Activated T-helper 1 cell treated with anti-CD3 and anti-CD28 coated beads, Interleukin-2, amount 50 U/mL, for 16 hours (primary cell): ENCODE data around the gene VPS37C.

Experiments used
- DNase-seq, 2 donors: peaks; one replicate each; pipeline ENCODE4 v3.0.0-alpha.2; 2020; ENCODE audit warnings: low read depth in 1 of 2, low spot score in 1 of 2

Gene VPS37C

GRCh38 chr11:61155312-61155711 is 5.9 kb downstream of the VPS37C start:
- no peak for DNase-seq

DNA sequence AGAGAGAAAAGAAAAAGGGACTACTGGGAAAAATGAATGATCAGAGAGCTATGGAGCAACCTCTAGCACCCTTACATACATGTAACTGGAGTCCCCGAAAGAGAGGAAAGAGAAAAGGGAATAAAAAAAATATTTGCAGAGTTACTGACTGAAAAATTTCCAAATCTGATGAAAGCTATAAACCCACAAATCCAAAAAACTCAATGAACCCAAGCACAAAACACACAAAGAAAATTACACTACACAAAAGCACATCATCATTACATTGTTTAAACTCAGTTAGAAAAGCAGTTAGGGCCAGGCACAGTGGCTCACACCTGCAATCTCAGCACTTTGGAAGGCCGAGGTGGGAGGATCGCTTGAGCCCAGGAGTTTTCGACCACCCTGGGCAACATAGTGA is 6.7 kb downstream of the VPS37C start:
- DNase-seq, result no peak

- no peak for DNase-seq
These were observed 7.6 kb downstream of the VPS37C start for GRCh38 chr11:61153593-61154095.

GRCh38 chr11:61152816-61153592 is 8.2 kb downstream of the VPS37C start:
- no peak for DNase-seq

GRCh38 chr11:61151545-61152252 is 9.5 kb downstream of the VPS37C start:
- no peak for DNase-seq

DNA sequence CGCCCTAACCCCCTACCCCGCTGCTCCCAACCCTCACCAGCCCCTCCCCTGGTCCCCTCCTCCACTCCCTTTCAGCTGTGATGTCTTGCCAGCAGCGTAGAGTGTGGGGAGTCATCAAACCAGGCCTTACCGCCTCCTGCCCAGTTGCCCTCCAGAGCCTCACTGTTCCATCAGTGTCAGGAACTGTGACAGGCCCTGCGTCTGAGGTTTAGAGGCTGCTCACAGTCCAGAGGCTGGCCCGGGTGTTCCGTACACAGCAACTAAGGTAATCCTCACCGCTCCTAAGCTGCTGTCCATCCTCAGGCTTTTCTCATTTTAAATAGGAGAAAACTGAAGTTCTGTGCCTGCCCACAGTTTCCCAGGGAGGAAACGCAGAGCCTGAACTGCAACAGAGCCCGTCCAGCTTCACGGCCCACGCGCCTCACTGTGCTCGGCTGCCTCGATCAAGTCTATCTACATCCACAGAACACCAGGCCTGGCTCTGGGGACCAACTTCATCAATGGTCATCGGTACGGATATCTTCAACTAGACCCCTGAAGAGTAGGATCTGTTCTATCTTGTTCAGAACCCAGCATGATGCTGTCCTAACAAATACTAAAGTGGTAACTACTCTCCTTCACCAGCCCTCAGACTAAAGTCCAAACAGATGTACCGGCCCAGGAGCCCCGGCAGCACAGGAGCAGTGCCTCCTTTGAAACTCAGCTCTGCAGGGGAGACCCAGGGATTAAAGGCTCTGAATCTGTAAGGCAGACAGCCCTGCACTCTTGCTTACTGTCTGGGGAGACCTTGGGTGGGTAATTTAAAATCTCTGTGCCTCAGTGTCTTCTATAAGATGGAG is 10.3 kb downstream of the VPS37C start:
- no peak for DNase-seq

DNA sequence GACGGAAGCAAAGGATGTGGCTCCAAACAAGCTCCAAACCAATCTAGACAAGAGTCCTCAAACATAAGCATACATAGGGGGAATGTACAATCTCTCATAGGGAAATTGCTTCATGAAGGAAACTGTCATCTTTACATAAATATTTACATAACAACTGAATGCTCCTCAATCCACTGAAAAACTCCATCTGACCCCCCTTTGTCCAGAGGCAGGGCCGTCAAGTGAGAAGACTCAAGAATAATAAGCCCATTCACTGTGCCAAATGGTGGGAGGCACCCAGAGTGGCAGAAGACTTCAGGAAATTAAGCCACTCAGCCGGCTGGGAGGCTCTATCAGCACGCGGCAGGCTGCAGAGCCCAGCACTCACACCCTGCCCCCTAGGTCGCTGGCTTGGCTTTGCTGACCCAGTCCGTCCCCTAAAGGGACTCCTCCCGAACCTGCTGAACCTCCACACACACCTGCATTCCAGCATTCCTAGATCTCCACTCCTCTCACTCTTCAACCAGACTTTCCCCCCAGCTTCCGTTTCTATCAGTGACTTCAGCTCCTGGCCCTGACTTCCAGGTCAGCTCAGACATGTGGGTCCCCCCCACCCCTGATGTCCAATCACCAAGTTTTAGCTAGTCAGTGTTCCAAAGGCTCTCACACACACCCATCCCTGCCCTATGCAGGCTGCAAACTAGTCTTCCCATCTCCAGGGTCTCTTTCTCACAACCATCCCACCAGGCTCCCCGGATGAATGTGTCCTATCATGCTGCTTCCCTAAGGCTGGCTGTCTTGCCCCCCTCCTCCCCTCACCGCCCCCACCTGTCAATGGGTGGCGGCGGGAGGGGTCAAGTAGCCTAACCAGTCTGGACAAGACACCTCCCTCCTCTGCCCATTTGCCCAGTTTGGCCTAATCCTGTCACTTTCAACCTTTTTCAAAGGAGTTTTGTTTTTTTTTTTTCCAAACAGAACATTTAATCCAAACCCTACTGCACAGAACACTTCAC is 11.3 kb downstream of the VPS37C start:
- DNase-seq, result no peak

DNA sequence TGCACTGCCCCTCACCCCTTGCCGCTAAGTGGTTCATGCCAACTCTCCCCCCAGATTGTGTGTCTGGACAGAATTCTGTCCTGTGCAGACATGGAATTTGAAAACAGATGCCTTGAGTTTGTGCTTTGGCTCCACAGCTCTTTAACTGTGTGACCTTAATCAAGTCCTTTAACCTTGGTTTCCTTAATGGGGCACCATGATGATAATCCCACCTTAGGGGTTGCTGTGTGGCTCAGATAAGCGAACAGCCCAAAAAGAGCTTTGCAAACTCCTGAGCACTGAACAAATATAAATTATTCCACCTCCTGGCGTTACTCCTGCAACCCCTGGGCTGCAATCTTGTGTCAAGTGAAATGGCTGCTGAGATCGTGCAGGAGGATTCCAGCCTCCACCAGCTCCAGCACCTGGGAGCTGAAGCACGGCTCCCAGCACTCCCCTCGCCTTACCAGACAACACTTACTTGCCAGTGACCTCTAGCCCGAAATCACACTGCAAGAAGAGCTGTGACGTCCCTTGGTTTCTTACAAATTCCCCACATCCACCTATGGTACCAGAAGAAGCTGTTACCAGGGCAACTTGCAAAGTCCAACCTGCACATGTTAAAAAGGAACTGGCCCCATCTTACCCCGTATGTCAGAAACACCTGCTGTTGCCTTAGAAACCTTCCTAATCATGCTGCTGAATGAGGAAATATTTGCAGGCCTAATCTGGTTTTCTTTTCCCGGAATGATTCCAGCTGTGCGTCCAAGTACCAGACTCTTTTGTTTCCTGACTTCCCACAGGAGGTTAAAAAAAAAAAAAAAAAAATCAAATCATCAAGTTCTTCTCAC is 13.2 kb downstream of the VPS37C start:
- no peak for DNase-seq

GRCh38 chr11:61147271-61147670 is 14.0 kb downstream of the VPS37C start:
- DNase-seq, result no peak

GRCh38 chr11:61146416-61146815 is 14.8 kb downstream of the VPS37C start:
- no peak for DNase-seq

GRCh38 chr11:61145228-61146005 is 15.8 kb downstream of the VPS37C start:
- no peak for DNase-seq

GRCh38 chr11:61144511-61145179 is 16.6 kb downstream of the VPS37C start:
- no peak for DNase-seq

DNA sequence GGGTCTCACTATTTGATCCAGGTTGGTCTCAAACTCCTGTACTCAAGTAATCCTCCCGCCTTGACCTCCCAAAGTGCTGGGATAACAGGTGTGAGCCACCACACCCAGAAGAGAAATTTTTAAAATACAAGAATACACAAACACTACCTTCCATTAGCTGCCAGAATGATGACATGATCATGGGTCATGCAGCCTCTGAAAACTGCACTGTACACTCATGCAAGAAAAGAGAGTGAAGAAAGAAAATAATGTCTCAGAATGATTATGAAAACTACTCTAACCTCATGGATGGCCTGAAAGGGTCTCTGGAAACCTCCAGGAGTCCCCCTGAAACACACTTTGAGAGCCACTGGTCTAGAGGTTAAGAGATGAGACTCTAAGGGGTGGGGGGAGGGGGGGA is 18.8 kb downstream of the VPS37C start:
- DNase-seq, result no peak

DNA sequence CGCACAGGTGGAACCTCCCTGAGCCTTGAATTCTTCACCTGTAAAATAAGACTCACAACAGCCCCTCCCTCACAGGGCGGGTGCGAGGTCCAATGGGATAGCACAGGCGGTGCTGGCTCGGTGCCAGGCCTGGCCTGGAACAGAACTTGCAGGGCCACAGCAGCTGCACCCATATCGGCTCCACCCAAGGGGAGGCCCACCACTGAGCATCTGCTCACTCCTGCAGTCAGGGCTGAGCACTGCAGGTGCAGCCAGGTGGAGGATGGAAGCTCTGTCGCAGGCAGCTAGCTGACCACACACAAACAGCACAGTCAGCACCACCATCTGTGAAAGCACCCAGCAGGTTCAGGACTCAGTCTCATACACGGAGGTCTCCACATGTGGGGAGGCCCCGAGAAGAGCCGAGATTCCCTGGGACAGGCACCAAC is 19.6 kb downstream of the VPS37C start:
- no peak for DNase-seq

DNA sequence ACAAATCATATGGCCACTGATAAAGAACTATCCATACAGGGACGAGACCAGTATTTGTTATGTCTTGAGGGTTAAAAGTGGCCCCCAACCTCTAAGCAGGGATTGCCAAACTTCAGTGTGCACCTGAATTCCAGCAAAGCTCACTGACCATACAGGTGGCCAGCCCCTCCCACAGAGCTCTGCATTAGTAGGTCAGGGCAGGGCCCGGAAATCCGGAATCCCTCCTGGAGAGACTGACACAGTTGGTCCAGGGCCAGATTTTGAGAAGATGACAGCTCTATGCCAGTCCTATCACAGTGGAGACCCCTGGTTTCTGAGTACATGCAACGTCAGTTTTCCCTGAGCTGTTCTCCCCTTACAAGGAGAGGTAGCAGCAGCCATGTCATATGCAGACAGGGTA is 20.8 kb downstream of the VPS37C start:
- no peak for DNase-seq

GRCh38 chr11:61139387-61139786 is 21.8 kb downstream of the VPS37C start:
- no peak for DNase-seq

- DNase-seq, result no peak
These were observed 22.3 kb downstream of the VPS37C start for GRCh38 chr11:61138935-61139334.

- no peak for DNase-seq
These were observed 26.4 kb downstream of the VPS37C start for GRCh38 chr11:61134801-61135257.
